ENCODE results near the gene TRIM52.
"Not testable (repeated sequence)": the region's sequence is repeated elsewhere in the genome, so short reads cannot be mapped to it uniquely, and the experiment has no call there.

Gene TRIM52

GRCh38 chr5:181212080-181212479 lies 48.9 kb downstream of the TRIM52 start:
- no peak for DNase-seq

- DNase-seq, result no peak
Observed at GRCh38 chr5:181211208-181211607, 49.7 kb downstream of the TRIM52 start.

GRCh38 chr5:181210698-181211097 lies 50.2 kb downstream of the TRIM52 start:
- DNase-seq, result not testable (repeated sequence)

DNA sequence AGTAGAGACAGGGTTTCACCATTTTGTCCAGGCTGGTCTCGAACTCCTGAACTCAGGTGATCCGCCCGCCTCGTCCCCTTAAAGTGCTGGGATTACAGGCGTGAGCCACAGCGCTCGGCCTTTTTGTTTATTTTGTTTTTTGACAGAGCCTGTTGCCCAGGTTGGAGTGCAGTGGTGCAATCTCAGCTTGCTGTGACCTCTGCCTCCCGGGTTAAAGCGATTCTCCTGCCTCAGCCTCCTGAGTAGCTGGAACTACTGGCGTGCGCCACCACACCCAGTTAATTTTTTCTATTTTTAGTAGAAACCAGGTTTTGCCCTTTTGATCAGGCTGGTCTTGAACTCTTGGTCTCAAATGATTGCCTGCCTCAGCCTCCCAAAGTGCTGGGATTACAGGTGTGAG lies 50.8 kb downstream of the TRIM52 start:
- DNase-seq, result not testable (repeated sequence)

DNA sequence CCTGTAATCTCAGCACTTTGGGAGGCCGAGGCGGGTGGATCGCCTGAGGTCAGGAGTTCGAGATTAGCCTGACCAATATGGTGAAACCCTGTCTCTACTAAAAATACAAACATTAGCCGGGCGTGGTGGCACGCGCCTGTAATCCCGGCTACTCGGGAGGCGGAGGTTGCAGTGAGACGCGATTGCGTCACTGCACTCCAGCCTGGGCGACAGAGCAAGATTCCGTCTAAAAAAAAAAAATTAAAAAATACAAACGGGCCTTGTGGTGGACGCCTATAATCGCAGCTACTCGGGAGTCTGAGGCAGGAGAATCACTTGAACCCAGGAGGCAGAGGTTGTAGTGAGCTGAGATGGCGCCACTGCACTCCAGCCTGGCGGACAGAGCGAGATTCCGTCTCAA lies 51.9 kb downstream of the TRIM52 start:
- DNase-seq, result not testable (repeated sequence)

GRCh38 chr5:181207960-181208253 lies 53.0 kb downstream of the TRIM52 start:
- no peak for DNase-seq

GRCh38 chr5:181207214-181207959 lies 53.6 kb downstream of the TRIM52 start:
- DNase-seq, result peak; percentile 82

GRCh38 chr5:181205761-181206649 lies 54.9 kb downstream of the TRIM52 start:
- peak; percentile 53 for DNase-seq
